Suppressor macrophage treated with lipopolysaccharide for 4 hours (primary cell): ENCODE measurements around the gene ATP8A2.

ENCODE experiments used
- DNase-seq: peaks from one replicate; pipeline ENCODE4 v3.0.0-alpha.2; 2020

The ATP8A2 gene

GRCh38 chr13:25645681-25646080 is 273.9 kb downstream of the ATP8A2 start:
- DNase-seq = no peak

GRCh38 chr13:25649001-25649633 is 277.3 kb downstream of the ATP8A2 start:
- no peak for DNase-seq

GRCh38 chr13:25652764-25653163 is 281.0 kb downstream of the ATP8A2 start:
- DNase-seq = no peak

GRCh38 chr13:25654322-25654721 is 282.5 kb downstream of the ATP8A2 start:
- no peak for DNase-seq

GRCh38 chr13:25657157-25657556 is 285.4 kb downstream of the ATP8A2 start:
- no peak for DNase-seq

- DNase-seq = no peak
These were observed 287.5 kb downstream of the ATP8A2 start for GRCh38 chr13:25659091-25659795.

- DNase-seq = no peak
These were observed 289.2 kb downstream of the ATP8A2 start for GRCh38 chr13:25660996-25661395.

- no peak for DNase-seq
These were observed 290.7 kb downstream of the ATP8A2 start for GRCh38 chr13:25662516-25662915.

- DNase-seq = no peak
These were observed 296.6 kb downstream of the ATP8A2 start for GRCh38 chr13:25668345-25668744.

GRCh38 chr13:25673711-25674110 is 301.9 kb downstream of the ATP8A2 start:
- DNase-seq = no peak

- DNase-seq = no peak
These were observed 302.6 kb downstream of the ATP8A2 start for GRCh38 chr13:25674371-25674770.

- no peak for DNase-seq
These were observed 303.3 kb downstream of the ATP8A2 start for GRCh38 chr13:25675060-25675459.

- no peak for DNase-seq
These were observed 306.2 kb downstream of the ATP8A2 start for GRCh38 chr13:25677956-25678355.

- DNase-seq = no peak
These were observed 306.6 kb downstream of the ATP8A2 start for GRCh38 chr13:25678398-25678797.

GRCh38 chr13:25679159-25679558 is 307.4 kb downstream of the ATP8A2 start:
- no peak for DNase-seq

GRCh38 chr13:25679936-25680335 is 308.2 kb downstream of the ATP8A2 start:
- DNase-seq = no peak

GRCh38 chr13:25682276-25682675 is 310.5 kb downstream of the ATP8A2 start:
- no peak for DNase-seq

- no peak for DNase-seq
These were observed 311.3 kb downstream of the ATP8A2 start for GRCh38 chr13:25683056-25683455.

GRCh38 chr13:25683662-25684370 is 312.0 kb downstream of the ATP8A2 start:
- DNase-seq = no peak

GRCh38 chr13:25684491-25684890 is 312.7 kb downstream of the ATP8A2 start:
- DNase-seq = no peak

GRCh38 chr13:25686831-25687470 is 315.2 kb downstream of the ATP8A2 start:
- no peak for DNase-seq

- DNase-seq = no peak
These were observed 315.9 kb downstream of the ATP8A2 start for GRCh38 chr13:25687471-25688225.

GRCh38 chr13:25688536-25688935 is 316.8 kb downstream of the ATP8A2 start:
- no peak for DNase-seq
